Ishikawa (cell line): ENCODE results near the gene RAB9A.

ENCODE experiments used
- CEBPB ChIP-seq: IDR thresholded peaks from 2 replicates; pipeline ENCODE4 v1.6.1; 2012
- EGR1 ChIP-seq: IDR thresholded peaks from 2 replicates; pipeline ENCODE4 v1.6.1; 2012
- EP300 ChIP-seq: IDR thresholded peaks from 2 replicates; pipeline ENCODE4 v1.6.1; 2012; ENCODE audit warnings: borderline replicate concordance
- FOXM1 ChIP-seq: IDR thresholded peaks from 2 replicates; pipeline ENCODE4 v1.6.1; 2012; ENCODE audit warnings: low read depth, borderline replicate concordance
- NFIC ChIP-seq: IDR thresholded peaks from 2 replicates; pipeline ENCODE4 v1.6.1; 2012
- RAD21 ChIP-seq: IDR thresholded peaks from 2 replicates; pipeline ENCODE4 v1.6.1; 2012; ENCODE audit warnings: low read depth
- TAF1 ChIP-seq: IDR thresholded peaks from 2 replicates; pipeline ENCODE4 v1.6.1; 2012; ENCODE audit warnings: low read depth, mild to moderate bottlenecking
- TCF12 ChIP-seq: IDR thresholded peaks from 2 replicates; pipeline ENCODE4 v1.6.1; 2012; ENCODE audit warnings: low read depth
- TEAD4 ChIP-seq: IDR thresholded peaks from 2 replicates; pipeline ENCODE4 v1.6.1; 2012
- YY1 ChIP-seq: IDR thresholded peaks from 2 replicates; pipeline ENCODE4 v1.6.1; 2012; ENCODE audit warnings: low read depth
- ZBTB7A ChIP-seq: IDR thresholded peaks from 2 replicates; pipeline ENCODE4 v1.6.1; 2012; ENCODE audit warnings: low read depth
- TF ChIP-seq, protein P1 (sequence below): IDR thresholded peaks from 2 replicates; pipeline ENCODE4 v1.6.1; 2012
- TF ChIP-seq, protein P2 (sequence below): IDR thresholded peaks from 2 replicates; pipeline ENCODE4 v1.6.1; 2012
- TF ChIP-seq, protein P3 (sequence below): IDR thresholded peaks from 2 replicates; pipeline ENCODE4 v1.6.1; 2012; ENCODE audit warnings: low read depth, mild to moderate bottlenecking

The RAB9A gene

DNA sequence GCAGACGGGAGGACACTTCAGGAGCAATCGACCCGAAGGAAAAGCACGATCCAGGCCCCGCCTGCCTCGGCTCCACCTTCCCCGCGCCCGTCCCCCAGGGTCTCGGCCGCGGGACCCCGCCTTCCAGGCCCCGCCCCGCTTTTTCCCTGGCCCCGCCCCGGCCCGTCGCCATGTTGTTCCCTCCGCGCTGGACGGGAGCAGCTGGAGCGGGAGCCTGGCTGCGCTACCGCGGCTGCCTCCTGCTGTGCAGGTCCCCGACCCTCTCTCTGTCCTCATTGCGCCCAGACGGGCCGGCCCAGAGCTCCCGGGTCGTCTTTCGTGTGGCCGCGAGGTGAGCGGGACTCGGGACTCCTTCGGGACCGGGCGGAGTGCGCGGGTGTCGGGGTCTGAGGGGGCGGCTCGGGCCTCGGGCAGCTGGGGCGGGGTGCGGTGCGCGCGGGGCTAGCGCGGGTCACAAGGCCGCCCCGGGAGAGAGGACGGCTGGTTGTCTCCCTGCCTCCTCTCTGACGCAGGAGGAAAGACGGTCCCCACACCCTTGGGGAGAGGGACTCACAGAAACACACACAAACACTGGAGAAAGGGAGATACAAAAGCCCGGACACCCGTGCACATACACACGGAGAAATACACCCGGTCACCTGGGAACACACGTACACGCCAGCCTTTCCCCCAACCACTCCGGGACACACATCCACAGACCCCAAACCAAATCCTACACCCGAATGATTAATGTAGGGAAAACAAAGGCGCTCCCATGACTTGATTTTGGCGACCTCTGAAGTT, at the start of gene RAB9A:
TSS of gene RAB9A (plus strand) at position 171 of the 783 bp plus-strand sequence. CDS start 19,619 bp downstream, outside the sequence.
- TF ChIP-seq EGR1: 0 out of 2 replicates have a peak, but pooled peaks have one; percentile 43
- peak; percentile 80 for TF ChIP-seq ZBTB7A
- TF ChIP-seq NFIC: no peak
- TF ChIP-seq FOXM1: no peak
- TF ChIP-seq, protein P1, sequence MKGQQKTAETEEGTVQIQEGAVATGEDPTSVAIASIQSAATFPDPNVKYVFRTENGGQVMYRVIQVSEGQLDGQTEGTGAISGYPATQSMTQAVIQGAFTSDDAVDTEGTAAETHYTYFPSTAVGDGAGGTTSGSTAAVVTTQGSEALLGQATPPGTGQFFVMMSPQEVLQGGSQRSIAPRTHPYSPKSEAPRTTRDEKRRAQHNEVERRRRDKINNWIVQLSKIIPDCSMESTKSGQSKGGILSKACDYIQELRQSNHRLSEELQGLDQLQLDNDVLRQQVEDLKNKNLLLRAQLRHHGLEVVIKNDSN: no peak
- peak; percentile 30; the same call in 1 of the 2 replicates for TF ChIP-seq TAF1
- no peak for TF ChIP-seq EP300
- TF ChIP-seq CEBPB: no peak
- TF ChIP-seq YY1: peak; percentile 78

GRCh38 chrX:13645464-13646153, 43.3 kb upstream of the RAB9A start:
- TF ChIP-seq, protein P2, sequence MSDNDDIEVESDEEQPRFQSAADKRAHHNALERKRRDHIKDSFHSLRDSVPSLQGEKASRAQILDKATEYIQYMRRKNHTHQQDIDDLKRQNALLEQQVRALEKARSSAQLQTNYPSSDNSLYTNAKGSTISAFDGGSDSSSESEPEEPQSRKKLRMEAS: no peak
- TF ChIP-seq FOXM1 (no peak), ZBTB7A (no peak), NFIC (no peak), EP300 (no peak)
- TF ChIP-seq, protein P3, sequence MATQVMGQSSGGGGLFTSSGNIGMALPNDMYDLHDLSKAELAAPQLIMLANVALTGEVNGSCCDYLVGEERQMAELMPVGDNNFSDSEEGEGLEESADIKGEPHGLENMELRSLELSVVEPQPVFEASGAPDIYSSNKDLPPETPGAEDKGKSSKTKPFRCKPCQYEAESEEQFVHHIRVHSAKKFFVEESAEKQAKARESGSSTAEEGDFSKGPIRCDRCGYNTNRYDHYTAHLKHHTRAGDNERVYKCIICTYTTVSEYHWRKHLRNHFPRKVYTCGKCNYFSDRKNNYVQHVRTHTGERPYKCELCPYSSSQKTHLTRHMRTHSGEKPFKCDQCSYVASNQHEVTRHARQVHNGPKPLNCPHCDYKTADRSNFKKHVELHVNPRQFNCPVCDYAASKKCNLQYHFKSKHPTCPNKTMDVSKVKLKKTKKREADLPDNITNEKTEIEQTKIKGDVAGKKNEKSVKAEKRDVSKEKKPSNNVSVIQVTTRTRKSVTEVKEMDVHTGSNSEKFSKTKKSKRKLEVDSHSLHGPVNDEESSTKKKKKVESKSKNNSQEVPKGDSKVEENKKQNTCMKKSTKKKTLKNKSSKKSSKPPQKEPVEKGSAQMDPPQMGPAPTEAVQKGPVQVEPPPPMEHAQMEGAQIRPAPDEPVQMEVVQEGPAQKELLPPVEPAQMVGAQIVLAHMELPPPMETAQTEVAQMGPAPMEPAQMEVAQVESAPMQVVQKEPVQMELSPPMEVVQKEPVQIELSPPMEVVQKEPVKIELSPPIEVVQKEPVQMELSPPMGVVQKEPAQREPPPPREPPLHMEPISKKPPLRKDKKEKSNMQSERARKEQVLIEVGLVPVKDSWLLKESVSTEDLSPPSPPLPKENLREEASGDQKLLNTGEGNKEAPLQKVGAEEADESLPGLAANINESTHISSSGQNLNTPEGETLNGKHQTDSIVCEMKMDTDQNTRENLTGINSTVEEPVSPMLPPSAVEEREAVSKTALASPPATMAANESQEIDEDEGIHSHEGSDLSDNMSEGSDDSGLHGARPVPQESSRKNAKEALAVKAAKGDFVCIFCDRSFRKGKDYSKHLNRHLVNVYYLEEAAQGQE: no peak
- TF ChIP-seq, protein P1: no peak

DNA sequence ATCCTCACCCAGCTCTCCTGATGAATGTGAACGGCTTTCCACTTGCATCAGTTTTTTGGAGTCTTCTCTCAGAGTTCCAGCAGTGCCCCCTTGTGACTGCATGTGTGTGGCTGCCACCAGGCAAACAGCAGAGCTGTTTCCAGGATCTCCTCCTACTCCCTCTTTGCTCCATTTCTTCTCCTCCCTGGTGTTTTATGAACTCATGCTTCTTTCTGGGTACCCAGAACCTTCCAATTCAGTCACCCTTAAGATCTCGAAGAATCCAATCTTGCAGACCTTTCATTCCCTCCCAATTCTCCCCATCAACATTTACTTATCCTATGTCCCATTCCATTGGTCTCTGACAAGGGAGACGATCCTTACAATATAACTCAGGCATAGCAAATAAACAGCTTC, 42.8 kb upstream of the RAB9A start:
- no peak for TF ChIP-seq FOXM1
- peak; percentile 88 for TF ChIP-seq RAD21

DNA sequence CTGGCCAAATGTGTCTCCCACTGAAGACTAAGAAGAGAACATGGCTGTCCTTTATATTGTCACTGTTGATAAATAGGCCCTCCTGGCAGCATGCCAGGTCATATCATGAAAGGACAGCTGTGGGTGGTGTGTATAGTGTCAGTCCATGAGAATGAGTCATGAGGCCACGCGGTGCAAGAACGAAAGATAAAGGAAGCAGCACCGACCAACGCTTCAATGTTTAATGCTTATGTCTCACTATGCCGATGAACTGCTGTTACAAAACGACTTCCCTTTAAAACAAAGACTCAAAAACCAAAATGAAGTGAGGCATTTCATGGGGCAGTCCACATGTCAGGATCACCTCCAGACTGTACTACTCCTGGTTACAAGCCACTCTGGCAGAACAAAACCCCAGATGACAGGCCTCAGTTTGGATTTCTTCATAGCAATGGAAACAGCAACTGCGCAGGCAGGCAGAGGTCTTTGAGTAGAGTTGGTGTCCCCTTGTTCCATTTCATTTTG, 41.2 kb upstream of the RAB9A start:
- 0 out of 2 replicates have a peak, but pooled peaks have one; percentile 7 for TF ChIP-seq NFIC
- TF ChIP-seq, protein P2: no peak
- TF ChIP-seq, protein P1: no peak

GRCh38 chrX:13649838-13650237, 39.1 kb upstream of the RAB9A start:
- no peak for TF ChIP-seq RAD21
- TF ChIP-seq YY1: no peak
- TF ChIP-seq, protein P1: no peak
- no peak for TF ChIP-seq ZBTB7A
- TF ChIP-seq EP300: no peak
- TF ChIP-seq, protein P3: no peak
- TF ChIP-seq TCF12: no peak
- no peak for TF ChIP-seq TAF1
- TF ChIP-seq EGR1: no peak
- TF ChIP-seq TEAD4: no peak
- no peak for TF ChIP-seq NFIC
- TF ChIP-seq FOXM1: no peak
